Esophagus squamous epithelium (tissue), 4 donors: ENCODE data around the gene MGMT.

Source experiments
- POLR2A ChIP-seq, 4 donors: fragments of 450-650 bp; IDR thresholded peaks; one replicate each; pipeline ENCODE4 v1.6.1; 2017; ENCODE audit warnings: antibody characterized with exemption in 4 of 4, mild to moderate bottlenecking in 4 of 4, moderate library complexity in 3 of 4
- TF ChIP-seq, protein P1 (sequence below), 6 experiments: fragments of 450-650 bp in 4 of 6; fragments of 200-600 bp in 2 of 6; sonication (generic) in 2 of 6; IDR thresholded peaks; one replicate each; pipeline ENCODE4 v1.5.1; 2016 to 2019; ENCODE audit warnings: antibody characterized with exemption in 6 of 6, mild to moderate bottlenecking in 4 of 6, moderate library complexity in 4 of 6

- TF ChIP-seq, protein P1, sequence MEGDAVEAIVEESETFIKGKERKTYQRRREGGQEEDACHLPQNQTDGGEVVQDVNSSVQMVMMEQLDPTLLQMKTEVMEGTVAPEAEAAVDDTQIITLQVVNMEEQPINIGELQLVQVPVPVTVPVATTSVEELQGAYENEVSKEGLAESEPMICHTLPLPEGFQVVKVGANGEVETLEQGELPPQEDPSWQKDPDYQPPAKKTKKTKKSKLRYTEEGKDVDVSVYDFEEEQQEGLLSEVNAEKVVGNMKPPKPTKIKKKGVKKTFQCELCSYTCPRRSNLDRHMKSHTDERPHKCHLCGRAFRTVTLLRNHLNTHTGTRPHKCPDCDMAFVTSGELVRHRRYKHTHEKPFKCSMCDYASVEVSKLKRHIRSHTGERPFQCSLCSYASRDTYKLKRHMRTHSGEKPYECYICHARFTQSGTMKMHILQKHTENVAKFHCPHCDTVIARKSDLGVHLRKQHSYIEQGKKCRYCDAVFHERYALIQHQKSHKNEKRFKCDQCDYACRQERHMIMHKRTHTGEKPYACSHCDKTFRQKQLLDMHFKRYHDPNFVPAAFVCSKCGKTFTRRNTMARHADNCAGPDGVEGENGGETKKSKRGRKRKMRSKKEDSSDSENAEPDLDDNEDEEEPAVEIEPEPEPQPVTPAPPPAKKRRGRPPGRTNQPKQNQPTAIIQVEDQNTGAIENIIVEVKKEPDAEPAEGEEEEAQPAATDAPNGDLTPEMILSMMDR (IDR thresholded peaks at IDR 0.05), result no peak
- no peak for TF ChIP-seq POLR2A (IDR thresholded peaks at IDR 0.05)
Observed at GRCh38 chr10:129495256-129495655, 28.2 kb downstream of the MGMT start.
